GM13977 (cell line): ENCODE data around the gene SIGLECL1.

ENCODE experiments used
- DNase-seq: peaks from one replicate; pipeline ENCODE4 v3.0.0; 2012; ENCODE audit warnings: low spot score
- CTCF ChIP-seq: IDR thresholded peaks from 2 replicates; pipeline ENCODE4 v1.5.1; 2012; ENCODE audit warnings: mild to moderate bottlenecking, control low read depth; ENCODE audit not compliant: insufficient read depth; ENCODE audit errors: extremely low read depth, missing control alignments
- in situ Hi-C: fragments of 300-500 bp; cut with MboI; formaldehyde crosslinking; loops from one replicate; pipeline ENCODE4 v1.12.0; 2022; ENCODE audit warnings: low sequenced_read_pairs, low pct_unique_long_range_greater_than_20kb, mixed read lengths, inconsistent platforms; ENCODE audit not compliant: unreplicated experiment

Gene SIGLECL1

GRCh38 chr19:51227326-51227725 lies 23.6 kb upstream of the SIGLECL1 start:
- no peak for TF ChIP-seq CTCF
- DNase-seq = no peak
- in situ Hi-C loops = no loop called here

GRCh38 chr19:51227966-51228365 lies 22.9 kb upstream of the SIGLECL1 start:
- in situ Hi-C loops = no loop called here
- DNase-seq = no peak
- TF ChIP-seq CTCF = no peak

GRCh38 chr19:51240866-51241265 lies 10.0 kb upstream of the SIGLECL1 start:
- TF ChIP-seq CTCF = no peak
- DNase-seq = no peak
- in situ Hi-C loops = no loop called here

GRCh38 chr19:51242881-51243630 lies 7.8 kb upstream of the SIGLECL1 start:
- in situ Hi-C loops = no loop called here
- no peak for TF ChIP-seq CTCF
- DNase-seq = no peak

GRCh38 chr19:51246164-51246552 lies 4.7 kb upstream of the SIGLECL1 start:
- DNase-seq = no peak
- in situ Hi-C loops = no loop called here
- TF ChIP-seq CTCF = no peak

- in situ Hi-C loops = no loop called here
- TF ChIP-seq CTCF = no peak
- no peak for DNase-seq
Observed at GRCh38 chr19:51247972-51248590, 2.8 kb upstream of the SIGLECL1 start.
